Esophagus squamous epithelium (tissue), 5 donors: ENCODE results near the gene MUTYH. TPM values are rescaled to one million over a fixed set of nuclear protein-coding genes. Genes with fewer than 3 reads are reported as not detected.
"Not testable (repeated sequence)": the region's sequence is repeated elsewhere in the genome, so short reads cannot be mapped to it uniquely, and the experiment has no call there.

ENCODE experiments used
- DNase-seq: peaks from one replicate; lab custom pipeline; 2025; lab: John Stamatoyannopoulos, UW
- H3K27ac ChIP-seq, 4 donors: fragments of 200-600 bp; sonication (generic); one replicate each; pipeline ENCODE4 v1.5.1; 2016 to 2019; ENCODE audit warnings: mild to moderate bottlenecking in 1 of 4
- H3K27me3 ChIP-seq, 4 donors: fragments of 200-600 bp; sonication (generic); 1 replicate in 3 of 4; 2 replicates in 1 of 4; pipeline versions ENCODE4 v1.5.1 to v1.6.0; 2017 to 2021; ENCODE audit warnings: antibody characterized with exemption in 1 of 4
- H3K36me3 ChIP-seq, 3 donors: fragments of 200-600 bp; sonication (generic); one replicate each; pipeline ENCODE4 v1.5.1; 2016 to 2019
- H3K4me1 ChIP-seq, 3 donors: fragments of 200-600 bp; sonication (generic); one replicate each; pipeline ENCODE4 v1.5.1; 2017 to 2019
- H3K4me3 ChIP-seq, 4 donors: fragments of 200-600 bp; sonication (generic); 1 replicate in 3 of 4; 2 replicates in 1 of 4; pipeline ENCODE4 v1.5.1; 2016 to 2019; ENCODE audit warnings: mild to moderate bottlenecking in 2 of 4, moderate library complexity in 1 of 4
- H3K9me3 ChIP-seq, 3 donors: fragments of 200-600 bp; sonication (generic); one replicate each; pipeline ENCODE4 v1.5.1; 2016 to 2019
- CTCF ChIP-seq, 6 experiments: fragments of 450-650 bp in 4 of 6; fragments of 200-600 bp in 2 of 6; sonication (generic) in 2 of 6; IDR thresholded peaks; one replicate each; pipeline ENCODE4 v1.5.1; 2016 to 2019; ENCODE audit warnings: antibody characterized with exemption in 6 of 6, mild to moderate bottlenecking in 4 of 6, moderate library complexity in 4 of 6
- POLR2A ChIP-seq, 4 donors: fragments of 450-650 bp; IDR thresholded peaks; one replicate each; pipeline ENCODE4 v1.6.1; 2017; ENCODE audit warnings: antibody characterized with exemption in 4 of 4, mild to moderate bottlenecking in 4 of 4, moderate library complexity in 3 of 4
- WGBS, 2 donors: methylation state at CpG; one replicate each; pipeline ENCODE4 v1.1.5; 2018; 5-methylcytosine and 5-hydroxymethylcytosine counted together
- intact Hi-C: fragments of 100-400 bp; cut with DNase I; formaldehyde crosslinking; loops from one replicate; pipeline ENCODE4 v1.15.0; 2022
- total RNA-seq, 4 donors: library from RNA; depleted of rRNA; stranded (reverse); fragments of >200 nt; gene quantifications; one replicate each; pipeline ENCODE4 v1.1.0, GENCODE V29; 2016
- donor health status: DM: yes; HTN: yes; CAD: no.

The MUTYH gene
- total RNA-seq, 4 donors from 2014 or later = 8.4 to 23.5 (median 19.1) TPM

GRCh38 chr1:45360981-45361380 is 20.7 kb upstream of the MUTYH start:
- peak overlapping the region; percentile 71 to 87 (median 86) for H3K27ac ChIP-seq
- intact Hi-C loops = not testable (repeated sequence)
- peak in 3 of 6 experiments; percentile 29 to 35 (median 31) for TF ChIP-seq CTCF (IDR thresholded peaks at IDR 0.05)

GRCh38 chr1:45359882-45360513 is 19.8 kb upstream of the MUTYH start:
- 10% methylated on average over 7 of the region's 7 CpGs for WGBS, 2 donors
- Histone ChIP-seq H3K4me3 (peak overlapping the region in 1 of 4 donors; percentile 25), H3K27me3 (no peaks in the 10 kb centered on the region), H3K9me3 (no peaks in the 10 kb centered on the region), H3K27ac (peak overlapping the region; percentile 71 to 87 (median 86)), H3K4me1 (peaks cover 14 to 46% (median 17%) of the 10 kb centered on the region in 3 donors), H3K36me3 (no peaks in the 10 kb centered on the region)
- peak; percentile 54 to 82 (median 71) for TF ChIP-seq CTCF (IDR thresholded peaks at IDR 0.05)
- no peak for TF ChIP-seq POLR2A (IDR thresholded peaks at IDR 0.05)
- intact Hi-C loops = loop anchor here (2.0 kb wide), 1 partner anchor 133 kb away; no protein-coding TSS in a partner anchor
- DNase-seq = no peak

More at GRCh38 chr1:45360981-45361380, 20.7 kb upstream of the MUTYH start:
- Histone ChIP-seq H3K4me1 (peaks cover 14 to 36% (median 17%) of the 10 kb centered on the region in 3 donors), H3K4me3 (peak overlapping the region in 3 of 4 donors; percentile 13 to 26 (median 13))
- 9 to 19% methylated on average over 7 of the region's 7 CpGs for WGBS, 2 donors
- not testable (repeated sequence) for H3K27me3 ChIP-seq, DNase-seq, H3K9me3 ChIP-seq, H3K36me3 ChIP-seq

GRCh38 chr1:45356186-45356585 is 15.9 kb upstream of the MUTYH start:
- TF ChIP-seq CTCF (IDR thresholded peaks at IDR 0.05) (no peak), POLR2A (IDR thresholded peaks at IDR 0.05) (no peak)
- Histone ChIP-seq H3K4me3 (no peak overlapping the region), H3K9me3 (no peaks in the 10 kb centered on the region), H3K36me3 (peaks cover 0 to 15% (median 0%) of the 10 kb centered on the region in 3 donors), H3K27ac (peak overlapping the region in 1 of 4 donors; percentile 53), H3K27me3 (no peaks in the 10 kb centered on the region), H3K4me1 (peaks cover 14 to 40% (median 17%) of the 10 kb centered on the region in 3 donors)
- DNase-seq = no peak
- 27 to 38% methylated on average over 4 of the region's 4 CpGs for WGBS, 2 donors
- intact Hi-C loops = no loop called here

- DNase-seq = no peak
- TF ChIP-seq POLR2A (IDR thresholded peaks at IDR 0.05) = no peak
- TF ChIP-seq CTCF (IDR thresholded peaks at IDR 0.05) = no peak
- H3K4me1 ChIP-seq = peaks cover 12 to 36% (median 14%) of the 10 kb centered on the region in 3 donors
- WGBS, 2 donors = 34 to 42% methylated on average over 2 of the region's 2 CpGs
- intact Hi-C loops = no loop called here
- H3K36me3 ChIP-seq = peaks cover 0 to 15% (median 0%) of the 10 kb centered on the region in 3 donors
- H3K4me3 ChIP-seq = no peak overlapping the region
- peak overlapping the region in 1 of 4 donors; percentile 53 for H3K27ac ChIP-seq
- H3K9me3 ChIP-seq = no peaks in the 10 kb centered on the region
- no peaks in the 10 kb centered on the region for H3K27me3 ChIP-seq
These were observed 15.4 kb upstream of the MUTYH start for GRCh38 chr1:45355683-45356082.

- H3K4me1 ChIP-seq = peaks cover 6 to 36% (median 7%) of the 10 kb centered on the region in 3 donors
- no peaks in the 10 kb centered on the region for H3K27me3 ChIP-seq
- intact Hi-C loops = no loop called here
- 83 to 94% methylated on average over 4 of the region's 4 CpGs for WGBS, 2 donors
- no peaks in the 10 kb centered on the region for H3K9me3 ChIP-seq
- no peak overlapping the region for H3K27ac ChIP-seq
- H3K36me3 ChIP-seq = peaks cover 0 to 15% (median 0%) of the 10 kb centered on the region in 3 donors
- no peak overlapping the region for H3K4me3 ChIP-seq
- no peak for DNase-seq
- TF ChIP-seq CTCF (IDR thresholded peaks at IDR 0.05) = no peak
These were observed 14.6 kb upstream of the MUTYH start for GRCh38 chr1:45354838-45355237.
